Neuronal stem cell (in vitro differentiated cells): ENCODE measurements around the gene ARL16.
A peak's percentile ranks its signal among the peaks of the same experiment; 100 is the strongest.

ENCODE experiments used
- DNase-seq: peaks from one replicate; pipeline ENCODE4 v3.0.0-alpha.2; 2013; ENCODE audit warnings: low spot score
- H2AFZ ChIP-seq: one replicate; pipeline ENCODE4 v1.6.1; 2013; ENCODE audit warnings: mild to moderate bottlenecking, low read length, inconsistent platforms
- H2AK5ac ChIP-seq: 2 replicates; pipeline ENCODE4 v1.6.1; 2013; ENCODE audit warnings: low read depth, mild to moderate bottlenecking, inconsistent platforms, low read length, moderate library complexity, mixed read lengths
- H2BK120ac ChIP-seq: 2 replicates; pipeline ENCODE4 v1.6.1; 2013; ENCODE audit warnings: low read depth, mild to moderate bottlenecking, inconsistent platforms, low read length, moderate library complexity, mixed read lengths
- H2BK12ac ChIP-seq: one replicate; pipeline ENCODE4 v1.6.1; 2013; ENCODE audit warnings: low read length, inconsistent platforms
- H2BK15ac ChIP-seq: 2 replicates; pipeline ENCODE4 v1.6.1; 2013; ENCODE audit warnings: mild to moderate bottlenecking, low read length, inconsistent platforms, mixed read lengths
- H2BK5ac ChIP-seq: one replicate; pipeline ENCODE4 v1.6.1; 2013; ENCODE audit warnings: inconsistent platforms, mild to moderate bottlenecking, low read length, moderate library complexity
- H3K14ac ChIP-seq: one replicate; pipeline ENCODE4 v1.6.1; 2013; ENCODE audit warnings: low read length, inconsistent platforms
- H3K18ac ChIP-seq: 2 replicates; pipeline ENCODE4 v1.6.1; 2013; ENCODE audit warnings: low read length, inconsistent platforms
- H3K23ac ChIP-seq: 2 replicates; pipeline ENCODE4 v1.6.1; 2013; ENCODE audit warnings: low read depth, mild to moderate bottlenecking, mixed read lengths, low read length, inconsistent platforms; ENCODE audit not compliant: poor library complexity
- H3K27ac ChIP-seq: replicated peaks from 3 replicates; pipeline ENCODE4 v1.5.1; 2013; ENCODE audit warnings: low read length, inconsistent platforms
- H3K27me3 ChIP-seq, 3 experiments: 2 replicates each; pipeline ENCODE4 v1.6.1; 2013; ENCODE audit warnings: low read length in 3 of 3, mild to moderate bottlenecking in 2 of 3, inconsistent platforms in 1 of 3, low read depth in 1 of 3, mixed read lengths in 1 of 3, moderate library complexity in 1 of 3; ENCODE audit not compliant: control insufficient read depth in 3 of 3, insufficient read depth in 3 of 3
- H3K36me3 ChIP-seq, 2 donors: replicated peaks in 1 of 2; 2 replicates each; pipeline ENCODE4 v1.6.1; 2013; ENCODE audit warnings: low read length in 2 of 2; ENCODE audit not compliant: control insufficient read depth in 2 of 2, insufficient read depth in 2 of 2
- H3K4ac ChIP-seq: 2 replicates; pipeline ENCODE4 v1.6.1; 2013; ENCODE audit warnings: inconsistent platforms, mild to moderate bottlenecking, low read length, moderate library complexity
- H3K4me1 ChIP-seq, 2 donors: 1 replicate in 1 of 2; 2 replicates in 1 of 2; pipeline ENCODE4 v1.6.1; 2013; ENCODE audit warnings: low read length in 2 of 2, low read depth in 1 of 2; ENCODE audit not compliant: control insufficient read depth in 2 of 2, insufficient read depth in 1 of 2
- H3K4me2 ChIP-seq: one replicate; pipeline ENCODE4 v1.6.1; 2013; ENCODE audit warnings: mild to moderate bottlenecking, low read length, inconsistent platforms; ENCODE audit not compliant: insufficient read depth, poor library complexity, severe bottlenecking
- H3K4me3 ChIP-seq, 2 donors: 2 replicates each; pipeline ENCODE4 v1.5.1; 2013; ENCODE audit warnings: low read length in 2 of 2, mild to moderate bottlenecking in 2 of 2, inconsistent platforms in 1 of 2, moderate library complexity in 1 of 2
- H3K79me1 ChIP-seq: one replicate; pipeline ENCODE4 v1.6.1; 2013; ENCODE audit warnings: low read depth, mild to moderate bottlenecking, inconsistent platforms, low read length, moderate library complexity
- H3K9ac ChIP-seq: one replicate; pipeline ENCODE4 v1.6.1; 2013; ENCODE audit warnings: mild to moderate bottlenecking, low read depth, low read length, inconsistent platforms; ENCODE audit not compliant: poor library complexity
- H3K9me3 ChIP-seq, 2 donors: replicated peaks in 1 of 2; 2 replicates each; pipeline versions ENCODE3 to v1.6.1; 2013; ENCODE audit warnings: low read length in 2 of 2, mild to moderate bottlenecking in 2 of 2, inconsistent platforms in 1 of 2, low read depth in 1 of 2, mixed read lengths in 1 of 2, moderate library complexity in 1 of 2; ENCODE audit not compliant: control insufficient read depth in 2 of 2, insufficient read depth in 1 of 2
- H4K8ac ChIP-seq: one replicate; pipeline ENCODE4 v1.6.1; 2013; ENCODE audit warnings: low read depth, mild to moderate bottlenecking, inconsistent platforms, low read length, moderate library complexity
- H4K91ac ChIP-seq: one replicate; pipeline ENCODE4 v1.6.1; 2013; ENCODE audit warnings: low read length, low read depth, mild to moderate bottlenecking, inconsistent platforms; ENCODE audit not compliant: poor library complexity
- WGBS, 2 donors: extraction: QIAGEN DNeasy Blood & Tissue Kit; methylation state at CpG; one replicate each; pipeline ENCODE4 v1.1.7; 2013; ENCODE audit warnings: missing lambda C conversion rate in 2 of 2, mixed read lengths in 1 of 2; ENCODE audit not compliant: insufficient read length in 2 of 2, insufficient replicate concordance in 1 of 2; ENCODE audit errors: extremely low coverage in 2 of 2; 5-methylcytosine and 5-hydroxymethylcytosine counted together

Gene ARL16

DNA sequence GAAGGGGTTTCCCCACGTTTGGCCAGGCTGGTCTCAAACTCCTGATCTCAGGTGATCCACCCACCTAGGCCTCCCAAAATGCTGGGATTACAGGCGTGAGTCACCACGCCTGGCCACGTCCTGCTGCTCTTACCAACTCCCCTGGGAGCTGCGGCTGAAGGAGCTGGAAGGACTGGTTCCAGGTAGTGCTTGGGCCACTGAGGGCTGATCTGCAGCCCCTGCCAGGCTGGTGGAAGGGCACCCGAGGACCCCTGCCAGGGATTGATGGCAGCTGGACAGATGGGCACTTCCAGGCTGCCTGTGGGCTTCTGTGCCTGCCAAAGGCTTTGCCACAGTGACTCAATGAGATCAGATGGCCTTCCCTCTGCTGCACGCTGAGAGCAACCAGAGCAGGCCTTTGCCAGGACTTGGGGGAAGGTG, 19.5 kb downstream of the ARL16 start:
- H3K14ac ChIP-seq, result no peak overlapping the region
- H3K27ac ChIP-seq, result no peak overlapping the region
- H3K79me1 ChIP-seq, result peaks cover 20% of the 10 kb centered on the region
- H3K18ac ChIP-seq, result no peak overlapping the region
- no peak overlapping the region for H2BK120ac ChIP-seq
- no peak overlapping the region for H2BK15ac ChIP-seq
- H3K9me3 ChIP-seq, result peaks cover 0 to 2% of the 10 kb centered on the region in 2 donors
- no peak overlapping the region for H2BK5ac ChIP-seq
- H3K36me3 ChIP-seq, result peaks cover 17 to 27% of the 10 kb centered on the region in 2 donors
- peaks cover 10 to 12% of the 10 kb centered on the region in 2 donors for H3K4me1 ChIP-seq
- H2BK12ac ChIP-seq, result no peak overlapping the region
- H3K4me2 ChIP-seq, result no peak overlapping the region
- H4K8ac ChIP-seq, result no peak overlapping the region
- H3K27me3 ChIP-seq, result no peaks in the 10 kb centered on the region
- H3K23ac ChIP-seq, result no peak overlapping the region
- H3K4me3 ChIP-seq, result peak overlapping the region in 1 of 2 donors; percentile 65
- DNase-seq, result no peak
- H3K9ac ChIP-seq, result no peak overlapping the region
- no peak overlapping the region for H3K4ac ChIP-seq
- H2AFZ ChIP-seq, result no peak overlapping the region
- H2AK5ac ChIP-seq, result no peak overlapping the region
- H4K91ac ChIP-seq, result no peak overlapping the region
- WGBS, 2 donors, result no CpG with 5 or more reads among the region's 7 CpGs

DNA sequence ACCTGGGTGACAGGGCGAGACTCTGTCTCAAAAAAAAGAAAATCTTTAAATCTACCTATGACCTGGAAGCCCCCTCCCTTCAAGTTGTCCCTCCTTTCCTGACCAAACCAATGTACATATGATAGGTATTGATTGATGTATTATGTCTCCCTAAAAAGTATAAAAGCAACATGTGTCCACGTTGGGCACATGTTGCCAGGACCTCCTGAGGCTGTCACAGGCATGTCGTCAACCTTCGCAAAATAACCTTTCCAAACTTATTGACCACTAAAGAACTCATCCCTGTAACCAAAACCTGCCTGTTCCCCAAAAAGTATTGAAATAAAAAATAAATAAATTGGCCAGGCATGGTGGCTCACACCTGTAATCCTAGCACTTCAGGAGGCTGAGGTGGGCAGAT, 21.6 kb downstream of the ARL16 start:
- H2AK5ac ChIP-seq, result no peak overlapping the region
- H2BK120ac ChIP-seq, result no peak overlapping the region
- H3K4ac ChIP-seq, result no peak overlapping the region
- no peak overlapping the region for H4K8ac ChIP-seq
- no peak overlapping the region for H2BK12ac ChIP-seq
- no peak overlapping the region for H2BK15ac ChIP-seq
- H3K23ac ChIP-seq, result no peak overlapping the region
- peaks cover 6 to 7% of the 10 kb centered on the region in 2 donors for H3K4me1 ChIP-seq
- no peak overlapping the region for H2BK5ac ChIP-seq
- no peak overlapping the region for H3K9ac ChIP-seq
- H3K9me3 ChIP-seq, result peaks cover 0 to 2% of the 10 kb centered on the region in 2 donors
- no peak overlapping the region for H3K14ac ChIP-seq
- H2AFZ ChIP-seq, result no peak overlapping the region
- H3K4me2 ChIP-seq, result no peak overlapping the region
- H3K79me1 ChIP-seq, result peaks cover 13% of the 10 kb centered on the region
- no CpG with 5 or more reads among the region's 4 CpGs for WGBS, 2 donors
- H3K4me3 ChIP-seq, result no peak overlapping the region
- H3K18ac ChIP-seq, result no peak overlapping the region
- DNase-seq, result no peak
- no peak overlapping the region for H3K27ac ChIP-seq
- no peak overlapping the region for H4K91ac ChIP-seq
- H3K36me3 ChIP-seq, result peaks cover 8 to 11% of the 10 kb centered on the region in 2 donors
- no peaks in the 10 kb centered on the region for H3K27me3 ChIP-seq

DNA sequence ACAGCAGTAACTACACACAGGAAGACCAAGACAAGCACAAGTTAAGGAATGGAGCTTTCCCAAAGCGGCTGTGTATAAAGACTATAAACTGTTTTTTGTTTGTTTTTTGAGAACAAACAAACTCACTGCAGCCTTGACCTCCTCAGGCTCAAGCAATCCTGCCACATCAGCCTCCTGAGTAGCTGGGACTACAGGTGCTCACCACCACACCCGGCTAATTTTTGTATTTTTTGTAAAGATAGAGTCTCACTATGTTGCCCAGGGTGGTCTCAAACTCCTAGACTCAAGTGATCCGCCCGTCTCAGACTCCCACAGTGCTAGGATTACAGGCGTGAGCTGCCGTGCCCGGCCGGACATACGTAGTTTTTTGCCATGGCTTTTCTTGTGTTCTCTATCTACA, 23.2 kb downstream of the ARL16 start:
- H2BK15ac ChIP-seq, result no peak overlapping the region
- no peak overlapping the region for H3K4ac ChIP-seq
- H2AK5ac ChIP-seq, result no peak overlapping the region
- H2BK12ac ChIP-seq, result no peak overlapping the region
- H3K36me3 ChIP-seq, result peaks cover 8 to 11% of the 10 kb centered on the region in 2 donors
- H2AFZ ChIP-seq, result no peak overlapping the region
- H4K91ac ChIP-seq, result no peak overlapping the region
- no peak overlapping the region for H2BK120ac ChIP-seq
- H4K8ac ChIP-seq, result no peak overlapping the region
- WGBS, 2 donors, result no CpG with 5 or more reads among the region's 9 CpGs
- H2BK5ac ChIP-seq, result no peak overlapping the region
- no peak overlapping the region for H3K9ac ChIP-seq
- no peaks in the 10 kb centered on the region for H3K27me3 ChIP-seq
- H3K27ac ChIP-seq, result no peak overlapping the region
- H3K4me2 ChIP-seq, result no peak overlapping the region
- no peak overlapping the region for H3K23ac ChIP-seq
- H3K14ac ChIP-seq, result no peak overlapping the region
- peaks cover 0 to 2% of the 10 kb centered on the region in 2 donors for H3K9me3 ChIP-seq
- H3K18ac ChIP-seq, result no peak overlapping the region
- DNase-seq, result no peak
- H3K4me1 ChIP-seq, result peaks cover 1 to 2% of the 10 kb centered on the region in 2 donors
- H3K4me3 ChIP-seq, result no peak overlapping the region
- peaks cover 6% of the 10 kb centered on the region for H3K79me1 ChIP-seq

DNA sequence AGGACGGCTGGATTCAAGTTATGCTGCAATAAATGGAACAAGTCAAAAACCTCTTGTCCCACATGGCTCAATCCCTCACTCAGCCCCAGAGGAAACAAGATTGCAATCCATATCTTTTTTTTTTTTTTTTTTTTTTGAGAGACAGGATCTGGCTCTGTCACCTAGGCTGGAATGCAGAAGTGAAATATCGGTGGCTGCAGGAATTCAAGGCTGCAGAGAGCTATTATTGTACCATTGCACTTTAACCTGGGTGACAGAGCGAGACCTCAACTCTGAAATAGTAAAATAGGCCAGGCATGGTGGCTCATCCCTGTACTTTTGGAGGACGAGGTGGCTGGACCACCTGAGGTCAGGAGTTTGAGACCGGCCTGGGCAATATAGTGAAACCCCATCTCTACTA, 24.6 kb downstream of the ARL16 start:
- Histone ChIP-seq H2AFZ (no peak overlapping the region), H3K27me3 (no peaks in the 10 kb centered on the region), H3K9me3 (peaks cover 0 to under 1% of the 10 kb centered on the region in 2 donors), H3K9ac (no peak overlapping the region), H3K4me2 (no peak overlapping the region), H2BK15ac (no peak overlapping the region), H3K18ac (no peak overlapping the region), H2AK5ac (no peak overlapping the region), H3K4me1 (no peaks in the 10 kb centered on the region), H3K14ac (no peak overlapping the region), H3K4me3 (no peak overlapping the region), H3K23ac (no peak overlapping the region), H3K4ac (no peak overlapping the region), H2BK120ac (no peak overlapping the region), H3K27ac (no peak overlapping the region), H4K91ac (no peak overlapping the region), H3K79me1 (peaks cover under 1% of the 10 kb centered on the region), H2BK12ac (no peak overlapping the region), H2BK5ac (no peak overlapping the region), H3K36me3 (peaks cover under 1 to 1% of the 10 kb centered on the region in 2 donors), H4K8ac (no peak overlapping the region)
- no CpG with 5 or more reads among the region's 5 CpGs for WGBS, 2 donors
- DNase-seq, result no peak
